LNCaP clone FGC (cell line): ENCODE results near the gene GJB2.

Source experiments
- DNase-seq: peaks from one replicate; pipeline ENCODE4 v3.0.0-alpha.2; 2011; ENCODE audit warnings: low read depth
- H3K4me3 ChIP-seq: 2 replicates; pipeline ENCODE4 v1.5.1; 2011; ENCODE audit warnings: mild to moderate bottlenecking, low read depth, low read length, control low read depth
- CTCF ChIP-seq: IDR thresholded peaks from 2 replicates; pipeline ENCODE4 v1.5.1; 2012; ENCODE audit warnings: mild to moderate bottlenecking; ENCODE audit not compliant: control insufficient read depth, insufficient read depth; ENCODE audit errors: extremely low read depth

The GJB2 gene

GRCh38 chr13:20175907-20176652 is 16.7 kb downstream of the GJB2 start:
- no peak overlapping the region for H3K4me3 ChIP-seq
- no peak for TF ChIP-seq CTCF
- no peak for DNase-seq

- no peak for TF ChIP-seq CTCF
- DNase-seq = no peak
- no peak overlapping the region for H3K4me3 ChIP-seq
These were observed 17.3 kb downstream of the GJB2 start for GRCh38 chr13:20175406-20175794.

- no peak overlapping the region for H3K4me3 ChIP-seq
- no peak for DNase-seq
- no peak for TF ChIP-seq CTCF
These were observed 17.9 kb downstream of the GJB2 start for GRCh38 chr13:20174656-20175405.

- no peak for TF ChIP-seq CTCF
- DNase-seq = no peak
- H3K4me3 ChIP-seq = no peak overlapping the region
These were observed 19.5 kb downstream of the GJB2 start for GRCh38 chr13:20173116-20173746.

GRCh38 chr13:20171364-20171763 is 21.4 kb downstream of the GJB2 start:
- DNase-seq = peak; percentile 77
- H3K4me3 ChIP-seq = no peak overlapping the region
- TF ChIP-seq CTCF = no peak

GRCh38 chr13:20170921-20171320 is 21.8 kb downstream of the GJB2 start:
- H3K4me3 ChIP-seq = no peak overlapping the region
- DNase-seq = no peak
- TF ChIP-seq CTCF = no peak
